ENCODE data around the gene TBC1D22A. TPM values are rescaled to one million over a fixed set of nuclear protein-coding genes. Genes with fewer than 3 reads are reported as not detected.

TBC1D22A gene
- total RNA-seq, 6 experiments from 2014 or later, result 20.4 to 24.1 (median 22.2) TPM

DNA sequence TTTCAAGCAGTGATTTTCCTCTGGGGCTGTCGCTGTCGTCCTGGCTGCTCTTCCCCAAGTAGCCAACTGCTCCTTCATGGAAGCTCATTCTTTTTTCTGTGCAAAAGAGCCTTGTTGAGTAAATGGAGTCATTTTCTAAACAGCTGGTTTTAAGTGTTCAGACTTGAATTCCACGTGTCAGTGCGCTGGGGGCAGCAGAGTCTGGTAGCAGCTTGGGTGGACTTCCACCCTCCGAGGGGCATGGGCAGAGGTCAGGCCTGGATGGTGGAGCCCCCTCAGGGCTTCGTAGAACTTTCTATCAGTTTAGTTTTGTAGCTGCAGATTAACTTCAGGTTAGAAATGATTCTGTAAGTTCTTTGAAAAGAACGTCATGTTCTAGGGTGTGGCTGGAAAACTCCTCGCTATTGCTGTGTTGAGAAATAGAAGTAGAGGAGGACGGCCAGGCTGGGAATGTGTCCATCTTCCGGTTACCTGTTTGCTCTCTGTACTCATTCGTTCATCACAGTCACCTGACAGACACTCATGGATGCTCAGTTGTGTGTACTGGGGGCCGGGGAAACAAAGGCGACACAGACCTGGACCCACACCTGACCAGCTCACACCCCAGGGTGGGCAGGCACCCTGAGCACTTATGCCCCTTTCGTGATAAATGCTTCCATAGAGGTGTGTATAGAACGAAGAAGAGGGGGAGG lies 270.7 kb downstream of the TBC1D22A start:
- DNase-seq, result no peak
- no peak overlapping the region for H3K4me3 Mint-ChIP-seq

DNA sequence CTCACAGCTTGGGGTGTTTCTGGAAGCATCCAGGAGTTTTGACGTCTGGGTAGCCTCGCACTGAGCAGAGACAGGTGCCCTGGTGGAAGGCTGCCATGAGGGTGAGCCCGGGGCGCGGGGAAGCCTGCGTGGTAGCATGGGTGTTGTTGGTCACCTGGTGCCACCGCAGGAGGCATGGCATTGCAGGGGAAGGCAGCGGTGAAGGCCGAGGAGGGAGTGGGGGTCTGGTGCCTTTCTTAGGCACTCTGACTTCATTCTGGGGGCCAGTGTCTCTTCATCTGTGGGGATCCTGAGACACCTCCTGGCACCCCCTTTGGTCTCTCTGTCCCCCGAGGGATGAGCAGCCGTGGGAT lies 271.2 kb downstream of the TBC1D22A start:
- TF ChIP-seq, protein P1, sequence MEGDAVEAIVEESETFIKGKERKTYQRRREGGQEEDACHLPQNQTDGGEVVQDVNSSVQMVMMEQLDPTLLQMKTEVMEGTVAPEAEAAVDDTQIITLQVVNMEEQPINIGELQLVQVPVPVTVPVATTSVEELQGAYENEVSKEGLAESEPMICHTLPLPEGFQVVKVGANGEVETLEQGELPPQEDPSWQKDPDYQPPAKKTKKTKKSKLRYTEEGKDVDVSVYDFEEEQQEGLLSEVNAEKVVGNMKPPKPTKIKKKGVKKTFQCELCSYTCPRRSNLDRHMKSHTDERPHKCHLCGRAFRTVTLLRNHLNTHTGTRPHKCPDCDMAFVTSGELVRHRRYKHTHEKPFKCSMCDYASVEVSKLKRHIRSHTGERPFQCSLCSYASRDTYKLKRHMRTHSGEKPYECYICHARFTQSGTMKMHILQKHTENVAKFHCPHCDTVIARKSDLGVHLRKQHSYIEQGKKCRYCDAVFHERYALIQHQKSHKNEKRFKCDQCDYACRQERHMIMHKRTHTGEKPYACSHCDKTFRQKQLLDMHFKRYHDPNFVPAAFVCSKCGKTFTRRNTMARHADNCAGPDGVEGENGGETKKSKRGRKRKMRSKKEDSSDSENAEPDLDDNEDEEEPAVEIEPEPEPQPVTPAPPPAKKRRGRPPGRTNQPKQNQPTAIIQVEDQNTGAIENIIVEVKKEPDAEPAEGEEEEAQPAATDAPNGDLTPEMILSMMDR (IDR thresholded peaks at IDR 0.05), result no peak
- peaks cover 2% of the 10 kb centered on the region; the same call in 1 of the 2 replicates for H3K27me3 Mint-ChIP-seq (ENCODE audit: insufficient read depth)
- H3K9me3 Mint-ChIP-seq, result no peaks in the 10 kb centered on the region
- peaks cover 7% of the 10 kb centered on the region; the same call in 1 of the 2 replicates for H3K4me1 Mint-ChIP-seq (ENCODE audit: low read depth)
- no peak overlapping the region for H3K4me3 Mint-ChIP-seq
- H3K27ac Mint-ChIP-seq, result no peak overlapping the region
- DNase-seq, result no peak
- H3K36me3 Mint-ChIP-seq (ENCODE audit: low read depth), result no peaks in the 10 kb centered on the region

More for the DNA sequence above, 270.7 kb downstream of the TBC1D22A start:
- peaks cover 7% of the 10 kb centered on the region; the same call in 1 of the 2 replicates for H3K4me1 Mint-ChIP-seq (ENCODE audit: low read depth)
- TF ChIP-seq, protein P1 (IDR thresholded peaks at IDR 0.05), result no peak
- no peak overlapping the region for H3K27ac Mint-ChIP-seq
- no peaks in the 10 kb centered on the region for H3K36me3 Mint-ChIP-seq (ENCODE audit: low read depth)
- no peaks in the 10 kb centered on the region for H3K9me3 Mint-ChIP-seq
- H3K27me3 Mint-ChIP-seq (ENCODE audit: insufficient read depth), result peaks cover 2% of the 10 kb centered on the region; the same call in 1 of the 2 replicates

DNA sequence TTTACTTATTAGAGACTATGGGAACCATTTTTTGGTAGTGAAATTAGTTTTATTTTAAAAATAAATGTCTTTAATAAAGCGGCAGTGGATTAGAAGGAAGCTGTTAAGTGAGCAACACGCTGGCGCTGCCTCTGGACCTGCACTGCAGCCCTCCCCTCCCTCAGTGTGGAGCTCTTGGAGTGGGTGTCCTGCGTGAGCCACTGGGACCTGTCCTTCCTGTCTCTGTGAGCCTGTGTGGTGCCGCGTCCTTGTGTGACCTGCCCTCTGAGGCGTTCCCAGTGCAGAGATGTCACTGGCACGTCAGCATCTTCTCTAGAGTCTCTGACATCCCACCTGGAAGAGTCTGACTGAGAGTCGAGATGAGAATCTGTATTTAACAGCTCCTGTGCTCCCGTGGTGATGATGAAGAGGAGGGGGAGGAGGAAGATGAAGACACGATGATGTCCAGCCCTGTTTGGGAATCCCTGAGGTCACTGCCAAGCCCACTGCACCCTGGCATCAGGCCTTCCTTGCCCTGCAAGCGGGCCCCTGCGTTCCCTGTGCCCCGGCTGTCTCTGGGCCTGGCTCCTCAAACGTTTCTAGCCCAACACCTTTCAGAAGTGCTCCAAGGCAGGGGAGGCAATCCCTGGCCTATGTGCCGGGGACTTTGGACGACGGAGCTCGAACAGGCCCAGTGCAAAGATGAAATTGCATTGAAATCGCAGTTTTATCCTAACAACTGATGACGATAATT lies 271.8 kb downstream of the TBC1D22A start:
- no peak for DNase-seq
- Mint-ChIP-seq H3K9me3 (no peaks in the 10 kb centered on the region), H3K4me3 (no peak overlapping the region), H3K27me3 (ENCODE audit: insufficient read depth) (peaks cover 2% of the 10 kb centered on the region; the same call in 1 of the 2 replicates), H3K4me1 (ENCODE audit: low read depth) (peaks cover 7% of the 10 kb centered on the region; the same call in 1 of the 2 replicates), H3K27ac (no peak overlapping the region), H3K36me3 (ENCODE audit: low read depth) (no peaks in the 10 kb centered on the region)
- TF ChIP-seq, protein P1 (IDR thresholded peaks at IDR 0.05), result no peak

DNA sequence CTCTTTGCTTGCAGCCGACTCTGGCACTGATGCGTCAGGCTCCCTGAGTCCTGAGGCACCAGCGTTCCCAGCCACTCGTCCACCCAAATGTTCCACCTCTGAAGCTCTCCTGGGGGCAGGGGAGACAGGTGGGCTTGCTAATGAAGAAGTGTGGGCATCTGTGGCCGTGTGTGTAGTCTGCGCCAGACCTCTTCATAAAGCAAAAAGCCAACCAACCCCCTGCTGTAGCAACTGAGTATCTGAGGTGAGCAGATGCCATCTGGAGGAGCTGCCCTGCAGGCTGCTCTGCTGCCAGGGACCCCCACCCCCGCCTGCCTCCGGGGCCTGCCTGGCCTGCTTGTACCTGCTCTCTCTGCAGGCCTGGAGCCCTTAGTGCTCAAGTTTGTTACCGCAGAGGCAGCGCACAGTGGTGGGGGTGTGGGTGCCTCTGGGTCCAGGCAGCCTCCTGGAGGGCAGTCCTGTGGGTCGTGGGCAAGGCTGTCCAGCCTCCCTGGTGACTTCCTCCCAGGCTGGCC lies 272.5 kb downstream of the TBC1D22A start:
- Mint-ChIP-seq H3K27me3 (ENCODE audit: insufficient read depth) (peaks cover 2% of the 10 kb centered on the region; the same call in 1 of the 2 replicates), H3K4me3 (no peak overlapping the region), H3K9me3 (no peaks in the 10 kb centered on the region), H3K36me3 (ENCODE audit: low read depth) (no peaks in the 10 kb centered on the region), H3K4me1 (ENCODE audit: low read depth) (peaks cover 7% of the 10 kb centered on the region; the same call in 1 of the 2 replicates), H3K27ac (no peak overlapping the region)
- no peak for DNase-seq
- TF ChIP-seq, protein P1 (IDR thresholded peaks at IDR 0.05), result no peak

DNA sequence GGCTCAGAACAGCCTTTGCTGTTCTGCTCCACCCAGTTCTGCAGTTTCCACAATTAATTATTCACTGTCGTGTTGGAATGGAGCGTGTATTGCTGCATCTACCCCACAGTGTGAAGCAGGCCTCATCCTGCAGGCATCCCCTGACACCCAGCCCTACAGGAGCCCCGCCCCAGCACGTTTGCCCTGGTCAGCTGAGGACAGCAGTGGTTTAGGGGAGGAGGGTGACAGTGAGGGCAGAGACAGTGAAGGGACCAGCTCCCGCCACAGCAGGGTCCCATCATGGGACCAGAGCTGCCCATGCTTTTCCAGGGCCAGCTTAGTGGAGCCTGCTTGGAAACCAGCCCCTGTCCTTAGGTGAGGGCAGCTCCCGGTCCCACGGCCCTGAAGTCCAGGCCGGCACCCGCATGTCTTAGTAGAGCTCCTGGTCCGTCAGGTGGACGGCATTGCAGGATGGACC lies 273.0 kb downstream of the TBC1D22A start:
- H3K9me3 Mint-ChIP-seq, result no peaks in the 10 kb centered on the region
- H3K36me3 Mint-ChIP-seq (ENCODE audit: low read depth), result no peaks in the 10 kb centered on the region
- peaks cover 2% of the 10 kb centered on the region; the same call in 1 of the 2 replicates for H3K4me1 Mint-ChIP-seq (ENCODE audit: low read depth)
- DNase-seq, result no peak
- H3K27ac Mint-ChIP-seq, result no peak overlapping the region
- peaks cover 2% of the 10 kb centered on the region; the same call in 1 of the 2 replicates for H3K27me3 Mint-ChIP-seq (ENCODE audit: insufficient read depth)
- TF ChIP-seq, protein P1 (IDR thresholded peaks at IDR 0.05), result no peak
- no peak overlapping the region for H3K4me3 Mint-ChIP-seq

All from HFFc6 (cell line).